Neural cell (in vitro differentiated cells): ENCODE data around the gene DUSP7. TPM values are rescaled to one million over a fixed set of nuclear protein-coding genes. Genes with fewer than 3 reads are reported as not detected.

Experiments
- H2AFZ ChIP-seq: fragments of 200-600, 300-800 bp; sonication (generic), shearing (Covaris generic); 2 replicates; pipeline ENCODE4 v1.6.0; 2014; ENCODE audit warnings: low read depth, mild to moderate bottlenecking, antibody characterized with exemption, low read length, moderate library complexity
- H3F3A ChIP-seq: fragments of 200-600 bp; shearing (Covaris generic); 2 replicates; pipeline ENCODE4 v1.6.1; 2016; ENCODE audit warnings: mild to moderate bottlenecking, moderate library complexity, mixed read lengths, antibody characterized with exemption, low read length; ENCODE audit not compliant: insufficient read depth, poor library complexity, severe bottlenecking
- H3K27ac ChIP-seq: fragments of 200-600, 300-800 bp; sonication (generic), shearing (Covaris generic); 2 replicates; pipeline ENCODE4 v1.5.1; 2014; ENCODE audit warnings: mild to moderate bottlenecking, low read length, moderate library complexity
- H3K27me3 ChIP-seq: fragments of 300-800, 200-600 bp; sonication (generic), shearing (Covaris generic); 2 replicates; pipeline ENCODE4 v1.6.0; 2014; ENCODE audit warnings: mild to moderate bottlenecking, low read depth, low read length, moderate library complexity; ENCODE audit not compliant: insufficient read depth
- H3K36me3 ChIP-seq: fragments of 300-800, 200-600 bp; sonication (generic), shearing (Covaris generic); 2 replicates; pipeline ENCODE4 v1.5.1; 2014; ENCODE audit warnings: mild to moderate bottlenecking, antibody characterized with exemption, low read length, moderate library complexity; ENCODE audit not compliant: insufficient read depth
- H3K4me2 ChIP-seq: fragments of 300-800, 200-600 bp; sonication (generic), shearing (Covaris generic); 2 replicates; pipeline ENCODE4 v1.6.0; 2014; ENCODE audit warnings: mild to moderate bottlenecking, low read length
- H3K4me3 ChIP-seq: fragments of 300-800, 200-600 bp; sonication (generic), shearing (Covaris generic); 2 replicates; pipeline ENCODE4 v1.5.1; 2014; ENCODE audit warnings: mild to moderate bottlenecking, low read length, moderate library complexity
- H3K79me2 ChIP-seq: fragments of 200-600 bp; shearing (Covaris generic); replicated peaks from 2 replicates; pipeline ENCODE4 v1.6.0; 2014; ENCODE audit warnings: mild to moderate bottlenecking, low read length, moderate library complexity; ENCODE audit not compliant: insufficient read depth
- H3K9ac ChIP-seq: fragments of 300-800, 200-600 bp; sonication (generic), shearing (Covaris generic); 2 replicates; pipeline ENCODE4 v1.6.1; 2016; ENCODE audit warnings: mild to moderate bottlenecking, low read length, mixed read lengths
- H3K9me2 ChIP-seq: fragments of 200-600 bp; shearing (Covaris generic); 2 replicates; pipeline ENCODE4 v1.6.1; 2016; ENCODE audit warnings: mild to moderate bottlenecking, low read length, mixed read lengths; ENCODE audit not compliant: insufficient read depth
- H3K9me3 ChIP-seq: fragments of 200-600, 300-800 bp; sonication (generic), shearing (Covaris generic); 2 replicates; pipeline ENCODE4 v1.6.1; 2016; ENCODE audit warnings: mild to moderate bottlenecking, mixed run types, low read length, moderate library complexity, mixed read lengths
- H4K20me1 ChIP-seq: fragments of 200-600 bp; shearing (Covaris generic); 2 replicates; pipeline ENCODE4 v1.6.1; 2016; ENCODE audit warnings: mild to moderate bottlenecking, mixed run types; ENCODE audit not compliant: insufficient read depth
- EP300 ChIP-seq: fragments of 450-650 bp; conservative IDR thresholded peaks from 2 replicates; pipeline ENCODE4 v1.6.1; 2014; ENCODE audit warnings: antibody characterized with exemption, mild to moderate bottlenecking, moderate library complexity; ENCODE audit not compliant: poor library complexity, severe bottlenecking
- MXI1 ChIP-seq: fragments of 450-650 bp; conservative IDR thresholded peaks from 2 replicates; pipeline ENCODE4 v1.6.1; 2014; ENCODE audit warnings: antibody characterized with exemption, mild to moderate bottlenecking; ENCODE audit not compliant: poor library complexity, severe bottlenecking
- POLR2AphosphoS5 ChIP-seq: IDR thresholded peaks from 2 replicates; pipeline ENCODE4 v1.6.1; 2012
- RAD21 ChIP-seq: fragments of 450-650 bp; conservative IDR thresholded peaks from 2 replicates; pipeline ENCODE4 v1.6.1; 2014; ENCODE audit warnings: antibody characterized with exemption, mild to moderate bottlenecking, moderate library complexity
- TAF1 ChIP-seq: IDR thresholded peaks from 2 replicates; pipeline ENCODE4 v1.6.1; 2012; ENCODE audit warnings: low read depth
- polyA plus RNA-seq: library from polyadenylated mRNA; depleted of rRNA; stranded (reverse); fragments of >200 nt; gene quantifications from 2 replicates; pipeline ENCODE4 v1.2.3, GENCODE V29; 2014
- TF ChIP-seq, protein P1 (sequence below): IDR thresholded peaks from 2 replicates; pipeline ENCODE4 v1.6.1; 2012; ENCODE audit warnings: borderline replicate concordance
- TF ChIP-seq, protein P2 (sequence below): fragments of 450-650 bp; IDR thresholded peaks from 2 replicates; pipeline ENCODE4 v1.5.1; 2014; ENCODE audit warnings: antibody characterized with exemption, mild to moderate bottlenecking, moderate library complexity; ENCODE audit not compliant: poor library complexity, severe bottlenecking

Gene DUSP7
- polyA plus RNA-seq, 1 donor from 2014 or later: 8.5 TPM

DNA sequence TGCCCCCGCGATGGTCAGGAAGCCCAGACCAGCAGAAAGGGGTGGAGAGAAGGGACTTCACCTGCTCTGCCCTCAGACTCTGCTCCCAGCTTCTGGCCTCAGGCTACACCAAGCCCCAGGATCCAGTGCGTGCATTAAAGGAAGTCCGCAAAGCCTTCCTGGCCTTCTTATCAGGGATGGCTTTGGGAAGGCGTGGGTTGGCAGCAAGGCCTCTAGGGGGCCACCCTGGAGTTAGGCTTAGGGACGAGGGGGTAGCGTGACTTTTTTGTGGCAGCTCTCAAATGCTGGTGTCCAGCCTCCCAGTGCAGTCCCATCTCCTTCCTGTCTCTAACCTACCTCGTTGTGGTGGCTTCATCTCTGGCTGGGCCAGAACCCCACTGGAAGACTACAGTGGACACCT is 41.8 kb downstream of the DUSP7 start:
- H3K9ac ChIP-seq: no peak overlapping the region
- TF ChIP-seq POLR2AphosphoS5: no peak
- no peaks in the 10 kb centered on the region for H3K79me2 ChIP-seq
- no peak overlapping the region for H3K27ac ChIP-seq
- no peaks in the 10 kb centered on the region for H3K36me3 ChIP-seq
- no peak overlapping the region for H2AFZ ChIP-seq
- H3K9me3 ChIP-seq: no peaks in the 10 kb centered on the region
- no peaks in the 10 kb centered on the region for H3K27me3 ChIP-seq
- no peaks in the 10 kb centered on the region for H3F3A ChIP-seq
- no peak overlapping the region for H3K4me2 ChIP-seq
- H4K20me1 ChIP-seq: no peaks in the 10 kb centered on the region
- no peak overlapping the region for H3K4me3 ChIP-seq
- H3K9me2 ChIP-seq: no peaks in the 10 kb centered on the region

DNA sequence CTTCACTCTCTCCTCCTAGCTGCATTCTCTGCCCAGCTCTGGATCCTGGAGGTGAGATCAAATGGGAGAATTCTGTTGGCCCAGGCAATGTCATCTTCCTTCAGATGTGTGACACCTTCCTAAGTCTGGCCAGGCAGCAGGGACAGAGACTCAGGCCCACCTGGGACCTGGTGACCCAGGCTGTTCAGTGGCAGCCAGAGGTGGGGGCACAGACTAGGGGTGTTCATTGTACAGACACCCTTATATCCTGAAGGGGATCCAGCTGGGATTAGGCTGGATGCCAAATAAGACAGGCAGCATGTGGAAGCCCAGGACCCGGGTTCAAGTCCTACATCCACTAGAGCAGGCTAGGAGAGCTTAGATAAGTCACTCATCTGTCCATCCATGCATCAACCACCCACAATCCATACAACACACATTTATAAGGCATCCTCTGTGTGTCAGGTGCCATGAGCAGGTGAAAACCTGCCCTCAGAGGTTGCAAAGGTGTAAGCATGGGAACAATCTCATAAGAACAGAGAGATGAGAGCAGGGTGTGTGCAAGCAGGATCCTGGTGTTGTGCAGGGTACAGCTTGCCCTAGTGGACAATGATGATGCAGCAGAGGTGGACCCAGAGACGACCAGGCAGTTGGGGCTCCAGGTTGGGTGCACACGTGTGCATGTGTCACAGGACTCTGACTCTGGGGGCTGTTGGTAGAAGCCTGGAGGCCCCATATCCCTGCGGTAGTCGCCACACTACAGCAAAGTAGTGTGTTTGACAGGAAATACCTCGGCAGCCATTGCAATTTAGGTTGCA is 42.4 kb downstream of the DUSP7 start:
- no peak overlapping the region for H2AFZ ChIP-seq

DNA sequence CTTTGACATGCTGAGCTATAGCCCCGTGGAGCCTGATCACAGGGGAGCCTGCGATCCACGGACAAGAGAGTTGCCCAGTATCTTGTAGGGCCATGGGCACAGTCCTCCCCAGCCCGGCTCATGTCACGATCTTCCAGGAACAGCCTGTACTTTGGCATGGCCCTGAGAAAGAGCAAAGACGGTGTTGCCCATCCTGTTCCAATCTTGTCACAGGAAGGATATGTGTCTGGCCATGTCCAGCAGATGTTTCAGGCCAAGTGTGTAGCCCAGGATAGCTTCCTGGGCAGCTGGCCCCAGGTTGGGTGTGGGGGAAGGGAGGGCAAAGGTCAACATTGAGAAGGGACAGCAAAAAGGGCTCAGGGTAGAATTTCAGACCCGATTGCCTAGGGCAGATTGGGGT is 43.7 kb downstream of the DUSP7 start:
- Histone ChIP-seq H3K36me3 (no peaks in the 10 kb centered on the region), H3K27ac (no peak overlapping the region), H3K79me2 (no peaks in the 10 kb centered on the region), H3K9me3 (no peaks in the 10 kb centered on the region), H4K20me1 (no peaks in the 10 kb centered on the region), H2AFZ (no peak overlapping the region), H3K27me3 (no peaks in the 10 kb centered on the region), H3K4me2 (no peak overlapping the region), H3F3A (no peaks in the 10 kb centered on the region), H3K4me3 (no peak overlapping the region), H3K9ac (no peak overlapping the region), H3K9me2 (no peaks in the 10 kb centered on the region)
- TF ChIP-seq, protein P1, sequence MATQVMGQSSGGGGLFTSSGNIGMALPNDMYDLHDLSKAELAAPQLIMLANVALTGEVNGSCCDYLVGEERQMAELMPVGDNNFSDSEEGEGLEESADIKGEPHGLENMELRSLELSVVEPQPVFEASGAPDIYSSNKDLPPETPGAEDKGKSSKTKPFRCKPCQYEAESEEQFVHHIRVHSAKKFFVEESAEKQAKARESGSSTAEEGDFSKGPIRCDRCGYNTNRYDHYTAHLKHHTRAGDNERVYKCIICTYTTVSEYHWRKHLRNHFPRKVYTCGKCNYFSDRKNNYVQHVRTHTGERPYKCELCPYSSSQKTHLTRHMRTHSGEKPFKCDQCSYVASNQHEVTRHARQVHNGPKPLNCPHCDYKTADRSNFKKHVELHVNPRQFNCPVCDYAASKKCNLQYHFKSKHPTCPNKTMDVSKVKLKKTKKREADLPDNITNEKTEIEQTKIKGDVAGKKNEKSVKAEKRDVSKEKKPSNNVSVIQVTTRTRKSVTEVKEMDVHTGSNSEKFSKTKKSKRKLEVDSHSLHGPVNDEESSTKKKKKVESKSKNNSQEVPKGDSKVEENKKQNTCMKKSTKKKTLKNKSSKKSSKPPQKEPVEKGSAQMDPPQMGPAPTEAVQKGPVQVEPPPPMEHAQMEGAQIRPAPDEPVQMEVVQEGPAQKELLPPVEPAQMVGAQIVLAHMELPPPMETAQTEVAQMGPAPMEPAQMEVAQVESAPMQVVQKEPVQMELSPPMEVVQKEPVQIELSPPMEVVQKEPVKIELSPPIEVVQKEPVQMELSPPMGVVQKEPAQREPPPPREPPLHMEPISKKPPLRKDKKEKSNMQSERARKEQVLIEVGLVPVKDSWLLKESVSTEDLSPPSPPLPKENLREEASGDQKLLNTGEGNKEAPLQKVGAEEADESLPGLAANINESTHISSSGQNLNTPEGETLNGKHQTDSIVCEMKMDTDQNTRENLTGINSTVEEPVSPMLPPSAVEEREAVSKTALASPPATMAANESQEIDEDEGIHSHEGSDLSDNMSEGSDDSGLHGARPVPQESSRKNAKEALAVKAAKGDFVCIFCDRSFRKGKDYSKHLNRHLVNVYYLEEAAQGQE: no peak
- TF ChIP-seq, protein P2, sequence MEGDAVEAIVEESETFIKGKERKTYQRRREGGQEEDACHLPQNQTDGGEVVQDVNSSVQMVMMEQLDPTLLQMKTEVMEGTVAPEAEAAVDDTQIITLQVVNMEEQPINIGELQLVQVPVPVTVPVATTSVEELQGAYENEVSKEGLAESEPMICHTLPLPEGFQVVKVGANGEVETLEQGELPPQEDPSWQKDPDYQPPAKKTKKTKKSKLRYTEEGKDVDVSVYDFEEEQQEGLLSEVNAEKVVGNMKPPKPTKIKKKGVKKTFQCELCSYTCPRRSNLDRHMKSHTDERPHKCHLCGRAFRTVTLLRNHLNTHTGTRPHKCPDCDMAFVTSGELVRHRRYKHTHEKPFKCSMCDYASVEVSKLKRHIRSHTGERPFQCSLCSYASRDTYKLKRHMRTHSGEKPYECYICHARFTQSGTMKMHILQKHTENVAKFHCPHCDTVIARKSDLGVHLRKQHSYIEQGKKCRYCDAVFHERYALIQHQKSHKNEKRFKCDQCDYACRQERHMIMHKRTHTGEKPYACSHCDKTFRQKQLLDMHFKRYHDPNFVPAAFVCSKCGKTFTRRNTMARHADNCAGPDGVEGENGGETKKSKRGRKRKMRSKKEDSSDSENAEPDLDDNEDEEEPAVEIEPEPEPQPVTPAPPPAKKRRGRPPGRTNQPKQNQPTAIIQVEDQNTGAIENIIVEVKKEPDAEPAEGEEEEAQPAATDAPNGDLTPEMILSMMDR: no peak
- no peak for TF ChIP-seq RAD21
- TF ChIP-seq TAF1: no peak
- no peak for TF ChIP-seq EP300

More for the DNA sequence above, 42.4 kb downstream of the DUSP7 start:
- no peak overlapping the region for H3K4me2 ChIP-seq
- H3K9me2 ChIP-seq: no peaks in the 10 kb centered on the region
- H4K20me1 ChIP-seq: no peaks in the 10 kb centered on the region
- no peaks in the 10 kb centered on the region for H3K9me3 ChIP-seq
- TF ChIP-seq EP300: no peak
- no peak for TF ChIP-seq RAD21
- no peak for TF ChIP-seq TAF1
- TF ChIP-seq, protein P2: no peak
- TF ChIP-seq MXI1: no peak
- TF ChIP-seq, protein P1: no peak
- H3K79me2 ChIP-seq: no peaks in the 10 kb centered on the region
- no peak overlapping the region for H3K27ac ChIP-seq
- no peak overlapping the region for H3K4me3 ChIP-seq
- H3K36me3 ChIP-seq: no peaks in the 10 kb centered on the region
- no peaks in the 10 kb centered on the region for H3K27me3 ChIP-seq
- no peak overlapping the region for H3K9ac ChIP-seq
- H3F3A ChIP-seq: no peaks in the 10 kb centered on the region
